Peyer's patch (tissue), 4 donors: ENCODE measurements around the gene TJP2.

Experiments used
- CTCF ChIP-seq, 6 experiments: fragments of 450-650 bp in 4 of 6; fragments of 200-600 bp in 2 of 6; sonication (generic) in 1 of 6; IDR thresholded peaks; one replicate each; pipeline ENCODE4 v1.5.1; 2017 to 2019; ENCODE audit warnings: antibody characterized with exemption in 6 of 6, mild to moderate bottlenecking in 3 of 6, moderate library complexity in 1 of 6
- POLR2A ChIP-seq, 2 donors: fragments of 450-650 bp; IDR thresholded peaks; one replicate each; pipeline ENCODE4 v1.5.1; 2017; ENCODE audit warnings: antibody characterized with exemption in 2 of 2, mild to moderate bottlenecking in 2 of 2, moderate library complexity in 2 of 2

GRCh38 chr9:69134412-69134811 lies 39.7 kb upstream of the TJP2 start:
- TF ChIP-seq CTCF (IDR thresholded peaks at IDR 0.05) (no peak), POLR2A (IDR thresholded peaks at IDR 0.05) (no peak)
